ENCODE data around the gene KCNJ11. TPM values are rescaled to one million over a fixed set of nuclear protein-coding genes. Genes with fewer than 3 reads are reported as not detected.

KCNJ11 gene
- total RNA-seq, 3 donors from 2014 or later, result 0.80 to 5.0 (median 4.9) TPM

DNA sequence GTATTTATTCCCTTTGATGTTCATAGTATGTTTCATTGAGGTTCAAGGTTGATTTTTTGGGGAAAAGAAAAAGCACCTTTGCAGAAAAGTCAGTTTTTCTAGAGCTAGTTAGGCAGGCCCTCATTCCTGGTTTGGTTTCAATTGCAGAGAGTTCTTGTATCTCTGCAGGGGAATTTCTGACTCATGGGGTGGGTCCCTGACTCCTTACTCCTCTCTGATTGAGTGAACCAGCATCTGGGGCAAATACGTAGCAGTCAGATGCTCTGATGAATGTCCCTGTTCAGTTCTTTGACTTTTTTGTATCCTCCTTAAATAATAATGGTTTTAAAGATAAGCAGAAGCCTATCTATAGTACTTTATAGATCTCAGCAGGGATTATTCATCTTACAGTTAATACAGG is 44.6 kb downstream of the KCNJ11 start:
- no peak overlapping the region for H3K4me3 ChIP-seq
- intact Hi-C loops (cut with DNase I; ENCODE audit: low total_unique reads), result no loop called here
- H3K9me3 ChIP-seq, result no peaks in the 10 kb centered on the region
- DNase-seq (ENCODE audit: low spot score in 2 of 2), result no peak
- H3K4me1 ChIP-seq, result no peaks in the 10 kb centered on the region
- no peaks in the 10 kb centered on the region for H3K27me3 ChIP-seq
- H3K27ac ChIP-seq, result no peak overlapping the region
- no peaks in the 10 kb centered on the region for H3K36me3 ChIP-seq
- TF ChIP-seq POLR2A (IDR thresholded peaks at IDR 0.05), result no peak
- TF ChIP-seq, protein P1, sequence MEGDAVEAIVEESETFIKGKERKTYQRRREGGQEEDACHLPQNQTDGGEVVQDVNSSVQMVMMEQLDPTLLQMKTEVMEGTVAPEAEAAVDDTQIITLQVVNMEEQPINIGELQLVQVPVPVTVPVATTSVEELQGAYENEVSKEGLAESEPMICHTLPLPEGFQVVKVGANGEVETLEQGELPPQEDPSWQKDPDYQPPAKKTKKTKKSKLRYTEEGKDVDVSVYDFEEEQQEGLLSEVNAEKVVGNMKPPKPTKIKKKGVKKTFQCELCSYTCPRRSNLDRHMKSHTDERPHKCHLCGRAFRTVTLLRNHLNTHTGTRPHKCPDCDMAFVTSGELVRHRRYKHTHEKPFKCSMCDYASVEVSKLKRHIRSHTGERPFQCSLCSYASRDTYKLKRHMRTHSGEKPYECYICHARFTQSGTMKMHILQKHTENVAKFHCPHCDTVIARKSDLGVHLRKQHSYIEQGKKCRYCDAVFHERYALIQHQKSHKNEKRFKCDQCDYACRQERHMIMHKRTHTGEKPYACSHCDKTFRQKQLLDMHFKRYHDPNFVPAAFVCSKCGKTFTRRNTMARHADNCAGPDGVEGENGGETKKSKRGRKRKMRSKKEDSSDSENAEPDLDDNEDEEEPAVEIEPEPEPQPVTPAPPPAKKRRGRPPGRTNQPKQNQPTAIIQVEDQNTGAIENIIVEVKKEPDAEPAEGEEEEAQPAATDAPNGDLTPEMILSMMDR (IDR thresholded peaks at IDR 0.05), result no peak
- no peak for TF ChIP-seq POLR2AphosphoS5 (IDR thresholded peaks at IDR 0.05)

DNA sequence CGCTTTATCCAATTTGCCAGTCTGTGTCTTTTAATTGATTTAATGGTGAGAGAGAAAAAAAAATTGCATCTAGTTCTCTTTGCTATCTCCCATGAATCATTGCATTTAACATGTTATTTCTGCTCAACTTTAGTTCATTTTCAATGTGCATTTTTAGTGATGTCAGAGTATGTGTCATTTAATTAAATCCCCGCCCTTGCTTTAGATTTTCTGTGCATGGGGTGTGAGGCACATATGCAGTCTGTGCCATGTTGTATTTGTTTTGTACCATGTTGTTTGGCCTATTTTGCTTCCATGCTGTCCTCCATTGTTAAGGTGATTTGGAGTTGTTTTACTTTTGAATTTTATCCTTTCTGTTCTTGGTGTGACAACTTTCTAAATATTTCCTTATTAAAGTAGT is 45.2 kb downstream of the KCNJ11 start:
- no peak for DNase-seq (ENCODE audit: low spot score in 2 of 2)
- Histone ChIP-seq H3K4me3 (no peak overlapping the region), H3K36me3 (no peaks in the 10 kb centered on the region), H3K27me3 (no peaks in the 10 kb centered on the region), H3K27ac (no peak overlapping the region), H3K9me3 (no peaks in the 10 kb centered on the region), H3K4me1 (no peaks in the 10 kb centered on the region)
- TF ChIP-seq POLR2A (IDR thresholded peaks at IDR 0.05), result no peak
- TF ChIP-seq, protein P1 (IDR thresholded peaks at IDR 0.05), result no peak
- no peak for TF ChIP-seq POLR2AphosphoS5 (IDR thresholded peaks at IDR 0.05)
- intact Hi-C loops (cut with DNase I; ENCODE audit: low total_unique reads), result no loop called here

Other genes with a start within 250 kb of the KCNJ11 start
- 10 to 100 TPM; 81.0 to 86.3 (median 83.4) TPM for gene PIK3C2A, start 180.7 kb downstream of the KCNJ11 start, total RNA-seq
- gene NUCB2, start 111.9 kb downstream of the KCNJ11 start, total RNA-seq, result 100 to 1,000 TPM in 1 of 3 donors, 10 to 100 TPM in 2; 32.6 to 131 (median 69.1) TPM
- 1 to 10 TPM; 2.9 to 5.0 (median 4.3) TPM for gene NCR3LG1, start 36.9 kb downstream of the KCNJ11 start, total RNA-seq
- gene ABCC8, start 88.2 kb upstream of the KCNJ11 start, total RNA-seq, result 10 to 100 TPM in 2 of 3 donors, 1 to 10 TPM in 1; 3.8 to 10.8 (median 10.5) TPM
- under 1 TPM in 1 of 3 donors, not detected in 2; 0.66 TPM for gene USH1C, start 155.8 kb upstream of the KCNJ11 start, total RNA-seq
- not detected for gene OTOG, start 158.6 kb upstream of the KCNJ11 start, total RNA-seq